Activated CD4-positive, alpha-beta T cell treated with anti-CD3 and anti-CD28 coated beads, Interleukin-2, amount 10 ng/mL, durations not matched to agents 7 days and 5 days (primary cell): ENCODE data around the gene TDRD10. TPM values are rescaled to one million over a fixed set of nuclear protein-coding genes. Genes with fewer than 3 reads are reported as not detected.
"Not testable (repeated sequence)": the region's sequence is repeated elsewhere in the genome, so short reads cannot be mapped to it uniquely, and the experiment has no call there.

Experiments used
- CTCF ChIA-PET: fragments of 350-600 bp; sonication (Branson Sonifier 250); formaldehyde crosslinking; loops from one replicate; lab custom pipeline; 2021; ENCODE audit warnings: antibody characterized with exemption; lab: Charles Lee
- POLR2A ChIA-PET: fragments of 350-600 bp; sonication (Branson Sonifier 250); formaldehyde crosslinking; loops from one replicate; lab custom pipeline; 2021; ENCODE audit warnings: antibody characterized with exemption; lab: Charles Lee
- DNase-seq: peaks from one replicate; pipeline ENCODE4 v3.0.0-alpha.2; 2020
- H3K27ac Mint-ChIP-seq: one replicate; pipeline ENCODE4 v1.8.0; 2021; ENCODE audit warnings: mild to moderate bottlenecking, moderate library complexity, mixed read lengths
- H3K27me3 Mint-ChIP-seq: one replicate; pipeline ENCODE4 v1.8.0; 2021; ENCODE audit warnings: mixed read lengths
- H3K36me3 Mint-ChIP-seq: one replicate; pipeline ENCODE4 v1.8.0; 2021; ENCODE audit warnings: low read depth, mixed read lengths
- H3K4me1 Mint-ChIP-seq: one replicate; pipeline ENCODE4 v1.8.0; 2021; ENCODE audit warnings: mixed read lengths
- H3K4me3 Mint-ChIP-seq: one replicate; pipeline ENCODE4 v1.8.0; 2021; ENCODE audit warnings: mild to moderate bottlenecking, moderate library complexity, mixed read lengths
- H3K9me3 Mint-ChIP-seq: one replicate; pipeline ENCODE4 v1.8.0; 2021; ENCODE audit warnings: mixed read lengths
- total RNA-seq, 2 experiments: library from RNA; stranded (reverse); gene quantifications; one replicate each; pipeline ENCODE4 v1.2.3, GENCODE V29; 2021

TDRD10 gene
- total RNA-seq, 2 experiments from 2014 or later = not detected

GRCh38 chr1:154531950-154532349, 29.9 kb downstream of the TDRD10 start:
- H3K27me3 Mint-ChIP-seq = peaks cover 18% of the 10 kb centered on the region
- H3K9me3 Mint-ChIP-seq, POLR2A ChIA-PET, H3K27ac Mint-ChIP-seq, H3K4me1 Mint-ChIP-seq, H3K4me3 Mint-ChIP-seq, DNase-seq, H3K36me3 Mint-ChIP-seq: not testable (repeated sequence)
- CTCF ChIA-PET = interaction anchor here (1.0 kb wide), 1 partner anchor 10 kb away, joined by 3 read pairs; no protein-coding TSS in a partner anchor

GRCh38 chr1:154533952-154534844, 32.2 kb downstream of the TDRD10 start:
- H3K9me3 Mint-ChIP-seq = peaks cover 2% of the 10 kb centered on the region
- CTCF ChIA-PET = interaction anchor here (1.6 kb wide), 1 partner anchor 54 kb away, joined by 4 read pairs; no protein-coding TSS in a partner anchor
- POLR2A ChIA-PET = no interaction called here

GRCh38 chr1:154536570-154536969, 34.6 kb downstream of the TDRD10 start:
- ChIA-PET CTCF (interaction anchor here (1.5 to 2.3 kb wide), 2 partner anchors 10 to 202 kb away, joined by 3 to 8 read pairs; no protein-coding TSS in a partner anchor), POLR2A (no interaction called here)
- Mint-ChIP-seq H3K9me3 (no peaks in the 10 kb centered on the region), H3K27me3 (peaks cover 27% of the 10 kb centered on the region), H3K36me3 (no peaks in the 10 kb centered on the region), H3K4me1 (no peaks in the 10 kb centered on the region), H3K27ac (no peak overlapping the region), H3K4me3 (no peak overlapping the region)
- DNase-seq = no peak

More at GRCh38 chr1:154533952-154534844, 32.2 kb downstream of the TDRD10 start:
- Mint-ChIP-seq H3K27me3 (peaks cover 20% of the 10 kb centered on the region), H3K4me3 (no peak overlapping the region), H3K36me3 (no peaks in the 10 kb centered on the region), H3K4me1 (no peaks in the 10 kb centered on the region), H3K27ac (no peak overlapping the region)
- DNase-seq = no peak

- Mint-ChIP-seq H3K9me3 (no peaks in the 10 kb centered on the region), H3K27ac (no peak overlapping the region), H3K4me1 (no peaks in the 10 kb centered on the region), H3K27me3 (peaks cover 29% of the 10 kb centered on the region), H3K36me3 (no peaks in the 10 kb centered on the region), H3K4me3 (no peak overlapping the region)
- ChIA-PET CTCF (interaction anchor here (1.0 kb wide), 1 partner anchor 14 kb away, joined by 3 read pairs; no protein-coding TSS in a partner anchor), POLR2A (no interaction called here)
- no peak for DNase-seq
Observed at GRCh38 chr1:154539486-154540483, 37.8 kb downstream of the TDRD10 start.

- Mint-ChIP-seq H3K36me3 (no peaks in the 10 kb centered on the region), H3K4me1 (no peaks in the 10 kb centered on the region), H3K27me3 (peaks cover 19% of the 10 kb centered on the region), H3K4me3 (no peak overlapping the region), H3K27ac (no peak overlapping the region), H3K9me3 (no peaks in the 10 kb centered on the region)
- CTCF ChIA-PET = interaction anchor here (1.1 to 1.2 kb wide), 2 partner anchors 15 to 62 kb away, joined by 3 to 4 read pairs; no protein-coding TSS in a partner anchor
- no peak for DNase-seq
- POLR2A ChIA-PET = no interaction called here
Observed at GRCh38 chr1:154541231-154541630, 39.2 kb downstream of the TDRD10 start.

GRCh38 chr1:154546264-154547063, 44.4 kb downstream of the TDRD10 start:
- POLR2A ChIA-PET = no interaction called here

GRCh38 chr1:154547105-154547732, 45.2 kb downstream of the TDRD10 start:
- no peak overlapping the region for H3K4me3 Mint-ChIP-seq
- H3K27ac Mint-ChIP-seq = no peak overlapping the region
- peaks cover 15% of the 10 kb centered on the region for H3K4me1 Mint-ChIP-seq
- no peaks in the 10 kb centered on the region for H3K9me3 Mint-ChIP-seq
- H3K27me3 Mint-ChIP-seq = peaks cover 4% of the 10 kb centered on the region
- DNase-seq = no peak
- POLR2A ChIA-PET = no interaction called here
- peaks cover 31% of the 10 kb centered on the region for H3K36me3 Mint-ChIP-seq
- CTCF ChIA-PET = interaction anchor here (0.6 to 2.5 kb wide), 26 partner anchors 8 to 537 kb away, joined by 3 to 12 read pairs (median 3); partner anchors contain the start of genes ATP8B2, SHE and TDRD10

More at GRCh38 chr1:154546264-154547063, 44.4 kb downstream of the TDRD10 start:
- H3K9me3 Mint-ChIP-seq = no peaks in the 10 kb centered on the region
- H3K4me3 Mint-ChIP-seq = no peak overlapping the region
- DNase-seq = peak; percentile 59
- no peak overlapping the region for H3K27ac Mint-ChIP-seq
- peaks cover 15% of the 10 kb centered on the region for H3K4me1 Mint-ChIP-seq
- H3K27me3 Mint-ChIP-seq = peaks cover 7% of the 10 kb centered on the region
- CTCF ChIA-PET = interaction anchor here (0.6 to 2.5 kb wide), 27 partner anchors 9 to 538 kb away, joined by 3 to 12 read pairs (median 3); partner anchors contain the start of genes ATP8B2, SHE and TDRD10
- peaks cover 24% of the 10 kb centered on the region for H3K36me3 Mint-ChIP-seq

GRCh38 chr1:154548028-154548427, 46.0 kb downstream of the TDRD10 start:
- H3K9me3 Mint-ChIP-seq = no peaks in the 10 kb centered on the region
- DNase-seq = no peak
- CTCF ChIA-PET = interaction anchor here (1.1 to 2.2 kb wide), 2 partner anchors 10 to 11 kb away, joined by 4 to 5 read pairs; no protein-coding TSS in a partner anchor
- peaks cover 15% of the 10 kb centered on the region for H3K4me1 Mint-ChIP-seq
- H3K27me3 Mint-ChIP-seq = no peaks in the 10 kb centered on the region
- H3K4me3 Mint-ChIP-seq = no peak overlapping the region
- H3K27ac Mint-ChIP-seq = no peak overlapping the region
- POLR2A ChIA-PET = no interaction called here
- peaks cover 38% of the 10 kb centered on the region for H3K36me3 Mint-ChIP-seq

GRCh38 chr1:154549202-154549770, 47.3 kb downstream of the TDRD10 start:
- POLR2A ChIA-PET = interaction anchor here (0.6 kb wide), 1 partner anchor 25 kb away, joined by 3 read pairs; no protein-coding TSS in a partner anchor
- CTCF ChIA-PET = interaction anchor here (1.1 to 2.2 kb wide), 3 partner anchors 10 to 69 kb away, joined by 4 to 7 read pairs (median 5); no protein-coding TSS in a partner anchor
- no peak for DNase-seq
- H3K27me3 Mint-ChIP-seq = no peaks in the 10 kb centered on the region
- H3K4me3 Mint-ChIP-seq = no peak overlapping the region
- no peak overlapping the region for H3K27ac Mint-ChIP-seq
- peaks cover 49% of the 10 kb centered on the region for H3K36me3 Mint-ChIP-seq
- H3K4me1 Mint-ChIP-seq = peaks cover 15% of the 10 kb centered on the region
- H3K9me3 Mint-ChIP-seq = no peaks in the 10 kb centered on the region

GRCh38 chr1:154550070-154550469, 48.1 kb downstream of the TDRD10 start:
- CTCF ChIA-PET = interaction anchor here (0.6 to 2.2 kb wide), 3 partner anchors 9 to 763 kb away, joined by 3 to 7 read pairs (median 5); no protein-coding TSS in a partner anchor
- Mint-ChIP-seq H3K9me3 (no peaks in the 10 kb centered on the region), H3K4me3 (no peak overlapping the region), H3K36me3 (peaks cover 56% of the 10 kb centered on the region), H3K27me3 (no peaks in the 10 kb centered on the region), H3K27ac (no peak overlapping the region), H3K4me1 (peaks cover 19% of the 10 kb centered on the region)
- POLR2A ChIA-PET = interaction anchor here (0.5 kb wide), 1 partner anchor 1675 kb away, joined by 4 read pairs; no protein-coding TSS in a partner anchor
- no peak for DNase-seq

GRCh38 chr1:154550657-154551056, 48.6 kb downstream of the TDRD10 start:
- ChIA-PET CTCF (interaction anchor here (1.7 kb wide), 1 partner anchor 70 kb away, joined by 7 read pairs; no protein-coding TSS in a partner anchor), POLR2A (no interaction called here)
- Mint-ChIP-seq H3K36me3 (peaks cover 62% of the 10 kb centered on the region), H3K4me3 (no peak overlapping the region), H3K4me1 (peaks cover 25% of the 10 kb centered on the region), H3K9me3 (no peaks in the 10 kb centered on the region), H3K27me3 (no peaks in the 10 kb centered on the region), H3K27ac (no peak overlapping the region)
- no peak for DNase-seq
